HepG2 (cell line): Measurements from ENCODE around the gene NFATC4. TPM values are rescaled to one million over a fixed set of nuclear protein-coding genes. Genes with fewer than 3 reads are reported as not detected.

ENCODE experiments used
- ATAC-seq: fragments of 200-7000 bp; cut with Tn5 transposase; 3 replicates; pipeline ENCODE4 v1.9.1; 2020; ENCODE audit warnings: mild to moderate bottlenecking, moderate library complexity
- BruUV-seq: library from RNA; stranded (reverse); fragments of 400-500 nt; replicated peaks from 2 replicates; lab custom pipeline; 2021; lab: Mats Ljungman, UMichigan
- CTCF ChIA-PET: fragments of 300-600 bp; formaldehyde crosslinking; extraction: SDS; loops from one replicate; lab custom pipeline; 2021; ENCODE audit warnings: low total read pairs, inconsistent platforms, low intra/inter-chr PET ratio; lab: Yijun Ruan, JAX
- POLR2A ChIA-PET: fragments of 350-600 bp; sonication (Branson Sonifier 250); formaldehyde crosslinking; loops from one replicate; lab custom pipeline; 2020; ENCODE audit warnings: antibody characterized with exemption, inconsistent platforms; lab: Yijun Ruan, JAX
- DNase-seq: peaks from one replicate; pipeline ENCODE4 v3.0.0-alpha.2; 2015; ENCODE audit warnings: low spot score
- FAIRE-seq: peaks from 3 replicates; lab custom pipeline; 2011; peaks lifted over from hg19 to GRCh38; lab: Jason Lieb, UNC
- H2AFZ ChIP-seq: one replicate; pipeline ENCODE4 v1.6.1; 2011; ENCODE audit warnings: low read length, inconsistent platforms
- H3K27ac ChIP-seq: fragments of 300-600 bp; 3 replicates; pipeline ENCODE4 v1.8.0; 2011; ENCODE audit warnings: mixed run types, mild to moderate bottlenecking, mixed read lengths, low read length, inconsistent platforms; ENCODE audit not compliant: insufficient read depth; ENCODE audit errors: extremely low read length
- H3K27me3 ChIP-seq, 2 experiments: fragments of 200-600 bp in 1 of 2; 2 replicates in 1 of 2; 3 replicates in 1 of 2; pipeline versions ENCODE4 v1.6.0 to v1.8.0; 2011; ENCODE audit warnings: low read length in 2 of 2, mild to moderate bottlenecking in 2 of 2, moderate library complexity in 2 of 2, inconsistent platforms in 1 of 2; ENCODE audit not compliant: insufficient read depth in 2 of 2, control insufficient read depth in 1 of 2
- H3K36me3 ChIP-seq, 2 experiments: fragments of 200-600 bp in 1 of 2; replicated peaks in 1 of 2; 2 replicates in 1 of 2; 3 replicates in 1 of 2; pipeline versions ENCODE4 v1.5.1 to v1.8.0; 2011; ENCODE audit warnings: low read length in 2 of 2, inconsistent platforms in 1 of 2; ENCODE audit not compliant: insufficient read depth in 2 of 2, control insufficient read depth in 1 of 2
- H3K4me1 ChIP-seq: 2 replicates; pipeline ENCODE4 v1.5.1; 2012; ENCODE audit warnings: low read length, inconsistent platforms; ENCODE audit not compliant: insufficient read depth
- H3K4me2 ChIP-seq: 2 replicates; pipeline ENCODE4 v1.6.0; 2011; ENCODE audit warnings: low read depth, low read length, inconsistent platforms
- H3K4me3 ChIP-seq, 3 experiments: fragments of 200-600 bp in 1 of 3; sonication (generic), shearing (Covaris generic) in 1 of 3; replicated peaks in 1 of 3; 2 replicates each; pipeline ENCODE4 v1.5.1; 2011 to 2016; ENCODE audit warnings: low read length in 3 of 3, inconsistent platforms in 2 of 3, low read depth in 2 of 3, mild to moderate bottlenecking in 2 of 3, control low read depth in 1 of 3, mixed read lengths in 1 of 3; ENCODE audit not compliant: insufficient read depth in 1 of 3
- H3K79me2 ChIP-seq: one replicate; pipeline ENCODE4 v1.6.1; 2011; ENCODE audit warnings: low read length, inconsistent platforms; ENCODE audit not compliant: insufficient read depth
- H3K9ac ChIP-seq: 2 replicates; pipeline ENCODE4 v1.6.0; 2011; ENCODE audit warnings: mild to moderate bottlenecking, low read depth, low read length, inconsistent platforms; ENCODE audit not compliant: insufficient read depth
- H3K9me3 ChIP-seq: 2 replicates; pipeline ENCODE4 v1.5.1; 2012; ENCODE audit warnings: mild to moderate bottlenecking, low read length
- H4K20me1 ChIP-seq: 2 replicates; pipeline ENCODE4 v1.6.0; 2011; ENCODE audit warnings: inconsistent platforms, mild to moderate bottlenecking, low read length, moderate library complexity; ENCODE audit not compliant: insufficient read depth
- FOSL2 ChIP-seq: sonication (generic); formaldehyde crosslinking; IDR thresholded peaks from 2 replicates; pipeline ENCODE4 v1.4.0; 2020; ENCODE audit warnings: missing genetic modification reagents
- FOXA1 ChIP-seq, 2 experiments: fragments of 450-650 bp in 1 of 2; sonication (generic) in 1 of 2; formaldehyde crosslinking in 1 of 2; IDR thresholded peaks; 2 replicates each; pipeline versions ENCODE4 v1.4.0 to v1.6.1; 2016 to 2020; ENCODE audit warnings: missing genetic modification reagents in 1 of 2
- HNRNPH1 ChIP-seq: fragments of 200-400 bp; formaldehyde crosslinking; optimal IDR thresholded peaks from 2 replicates; pipeline ENCODE3; 2017; ENCODE audit warnings: mild to moderate bottlenecking, low read depth, low read length
- IKZF1 ChIP-seq: fragments of 450-650 bp; IDR thresholded peaks from 2 replicates; pipeline ENCODE4 v1.7.1; 2016
- MAFF ChIP-seq: IDR thresholded peaks from 2 replicates; pipeline ENCODE4 v1.6.1; 2011; ENCODE audit warnings: low read depth, low read length, improper control_type of control experiment
- MAFK ChIP-seq, 2 experiments: IDR thresholded peaks in 1 of 2; conservative IDR thresholded peaks in 1 of 2; 2 replicates each; pipeline ENCODE4 v1.6.1; 2011; ENCODE audit warnings: improper control_type of control experiment in 2 of 2, low read length in 2 of 2
- NCOA1 ChIP-seq: sonication (generic); formaldehyde crosslinking; IDR thresholded peaks from 2 replicates; pipeline ENCODE4 v1.9.0; 2021; ENCODE audit warnings: missing genetic modification reagents
- NCOR1 ChIP-seq: fragments of 200-600 bp; sonication (generic); IDR thresholded peaks from 2 replicates; pipeline ENCODE4 v1.7.0; 2017; ENCODE audit warnings: antibody characterized with exemption, low read length, borderline replicate concordance
- TRIM24 ChIP-seq: sonication (generic); formaldehyde crosslinking; IDR thresholded peaks from 2 replicates; pipeline ENCODE4 v1.8.0; 2022; ENCODE audit warnings: mild to moderate bottlenecking, missing genetic modification reagents
- U2AF2 ChIP-seq: fragments of 200-400 bp; formaldehyde crosslinking; IDR thresholded peaks from 2 replicates; pipeline ENCODE4 v1.6.1; 2017; ENCODE audit warnings: low read depth, mild to moderate bottlenecking, low read length
- ZNF274 ChIP-seq: sonication (generic); formaldehyde crosslinking; IDR thresholded peaks from 2 replicates; pipeline ENCODE4 v1.5.1; 2020; ENCODE audit warnings: mild to moderate bottlenecking, missing genetic modification reagents
- ZNF33A ChIP-seq: sonication (generic); formaldehyde crosslinking; IDR thresholded peaks from 2 replicates; pipeline ENCODE4 v1.5.1; 2020; ENCODE audit warnings: missing genetic modification reagents, mild to moderate bottlenecking, moderate library complexity, borderline replicate concordance
- ZNF773 ChIP-seq: sonication (generic); formaldehyde crosslinking; IDR thresholded peaks from 2 replicates; pipeline ENCODE4 v1.4.0; 2020; ENCODE audit warnings: missing genetic modification reagents, borderline replicate concordance
- WGBS: methylation state at CpG from one replicate; pipeline ENCODE4 v1.1.6; 2017; ENCODE audit warnings: low lambda C conversion rate; 5-methylcytosine and 5-hydroxymethylcytosine counted together
- in situ Hi-C: cut with HindIII; loops from 2 replicates; pipeline ENCODE4 v1.10.0; 2017; ENCODE audit warnings: low pct_unique_long_range_greater_than_20kb; ENCODE audit not compliant: extremely low pct_ligation_motif_present
- intact Hi-C: fragments of 100-400 bp; cut with micrococcal nuclease; formaldehyde crosslinking; loops from one replicate; pipeline ENCODE4 v1.10.0; 2022; ENCODE audit not compliant: unreplicated experiment
- polyA plus RNA-seq, 8 experiments: library from polyadenylated mRNA; depleted of rRNA in 3 of 8; stranded (reverse) in 7 of 8; unstranded in 1 of 8; fragments of >200 nt; fragmentation: Illumina TruSeq in 4 of 8; extraction: Trizol in 4 of 8; gene quantifications; 2 replicates each; pipeline versions ENCODE4 v1.2.1 to v1.2.3, GENCODE V29; 2011 to 2016; ENCODE audit warnings: low read depth in 4 of 8, missing spikeins in 1 of 8, mixed read lengths in 1 of 8; ENCODE audit not compliant: insufficient read depth in 1 of 8
- total RNA-seq, 5 experiments: library from RNA; depleted of rRNA; stranded (reverse); fragments of >200 nt; fragmentation: Illumina TruSeq; extraction: Trizol; gene quantifications; 2 replicates each; pipeline ENCODE4 v1.2.3, GENCODE V29; 2016; ENCODE audit warnings: low read depth in 1 of 5
- TF ChIP-seq, protein P1 (sequence below): sonication (generic); formaldehyde crosslinking; conservative IDR thresholded peaks from 2 replicates; pipeline ENCODE4 v1.8.0; 2022; ENCODE audit warnings: missing genetic modification reagents

Gene NFATC4
- total and polyA plus RNA-seq, 2 of the 13 experiments (the other 11 are each of a cell fraction or from before 2014, with no cell fraction given), result 0.04 to 0.15 TPM

GRCh38 chr14:24403294-24403998 is 35.5 kb downstream of the NFATC4 start:
- 76% methylated on average over 7 of the region's 7 CpGs for WGBS
- ATAC-seq, result no peak
- in situ Hi-C loops (no loop called here), intact Hi-C loops (no loop called here)
- DNase-seq, result no peak
- BruUV-seq, result no TSS peak
- TF ChIP-seq HNRNPH1, result no peak
- peak; percentile 97 to 98 for TF ChIP-seq MAFK (conservative IDR thresholded peaks at IDR 0.05 in 1 of 2, IDR thresholded peaks at IDR 0.05 in 1 of 2; ENCODE audit: low read length in 2 of 2)
- TF ChIP-seq MAFF, result peak; percentile 97
- 0 out of 2 replicates have a peak, but pooled peaks have one; percentile 26 for TF ChIP-seq FOSL2 (CRISPR knock-in tag)
- H3K4me1 ChIP-seq, result peaks cover 35% of the 10 kb centered on the region
- CTCF ChIA-PET, result no interaction called here
- no peaks in the 10 kb centered on the region for H3K79me2 ChIP-seq
- no peak for FAIRE-seq
- no peaks in the 10 kb centered on the region for H3K9me3 ChIP-seq
- H3K27ac ChIP-seq, result no peak overlapping the region
- POLR2A ChIA-PET, result no interaction called here
- H3K36me3 ChIP-seq, result no peaks in the 10 kb centered on the region
- H3K4me2 ChIP-seq, result no peak overlapping the region
- H2AFZ ChIP-seq, result no peak overlapping the region
- no peaks in the 10 kb centered on the region for H4K20me1 ChIP-seq
- no peak overlapping the region for H3K9ac ChIP-seq
- no peak overlapping the region for H3K4me3 ChIP-seq
- H3K27me3 ChIP-seq, result peaks cover 8 to 23% of the 10 kb centered on the region in 2 experiments; a peak in 4 of 5 replicates

- DNase-seq (no peak), ATAC-seq (no peak), FAIRE-seq (peak; percentile 49)
- H3K4me3 ChIP-seq, result no peak overlapping the region
- no peaks in the 10 kb centered on the region for H4K20me1 ChIP-seq
- no peaks in the 10 kb centered on the region for H3K79me2 ChIP-seq
- H3K9ac ChIP-seq, result no peak overlapping the region
- H2AFZ ChIP-seq, result no peak overlapping the region
- ChIA-PET CTCF (no interaction called here), POLR2A (interaction anchor here (1.2 kb wide), 1 partner anchor 25 kb away, joined by 4 read pairs; the partner anchor contains the start of genes CBLN3 and KHNYN)
- no peak overlapping the region for H3K27ac ChIP-seq
- WGBS, result 69% methylated on average over 4 of the region's 4 CpGs
- no TSS peak for BruUV-seq
- H3K4me1 ChIP-seq, result peaks cover 27% of the 10 kb centered on the region
- in situ Hi-C loops, result no loop called here
- intact Hi-C loops, result no loop called here
- no peaks in the 10 kb centered on the region for H3K36me3 ChIP-seq
- peaks cover 5 to 14% of the 10 kb centered on the region in 2 experiments; a peak in 4 of 5 replicates for H3K27me3 ChIP-seq
- no peaks in the 10 kb centered on the region for H3K9me3 ChIP-seq
- no peak overlapping the region for H3K4me2 ChIP-seq
- TF ChIP-seq U2AF2, result no peak
- TF ChIP-seq, protein P1, sequence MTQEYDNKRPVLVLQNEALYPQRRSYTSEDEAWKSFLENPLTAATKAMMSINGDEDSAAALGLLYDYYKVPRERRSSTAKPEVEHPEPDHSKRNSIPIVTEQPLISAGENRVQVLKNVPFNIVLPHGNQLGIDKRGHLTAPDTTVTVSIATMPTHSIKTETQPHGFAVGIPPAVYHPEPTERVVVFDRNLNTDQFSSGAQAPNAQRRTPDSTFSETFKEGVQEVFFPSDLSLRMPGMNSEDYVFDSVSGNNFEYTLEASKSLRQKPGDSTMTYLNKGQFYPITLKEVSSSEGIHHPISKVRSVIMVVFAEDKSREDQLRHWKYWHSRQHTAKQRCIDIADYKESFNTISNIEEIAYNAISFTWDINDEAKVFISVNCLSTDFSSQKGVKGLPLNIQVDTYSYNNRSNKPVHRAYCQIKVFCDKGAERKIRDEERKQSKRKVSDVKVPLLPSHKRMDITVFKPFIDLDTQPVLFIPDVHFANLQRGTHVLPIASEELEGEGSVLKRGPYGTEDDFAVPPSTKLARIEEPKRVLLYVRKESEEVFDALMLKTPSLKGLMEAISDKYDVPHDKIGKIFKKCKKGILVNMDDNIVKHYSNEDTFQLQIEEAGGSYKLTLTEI (CRISPR knock-in tag), result no peak
- peak; percentile 69; the same call in 1 of the 2 replicates for TF ChIP-seq IKZF1
- 0 out of 2 replicates have a peak, but pooled peaks have one; percentile 15 for TF ChIP-seq ZNF773 (CRISPR knock-in tag)
- TF ChIP-seq NCOR1, result no peak
- no peak for TF ChIP-seq ZNF274 (CRISPR knock-in tag)
- no peak for TF ChIP-seq TRIM24 (CRISPR knock-in tag)
- TF ChIP-seq ZNF33A (CRISPR knock-in tag), result no peak
- 0 out of 2 replicates have a peak, but pooled peaks have one; percentile 36 for TF ChIP-seq FOXA1 (IDR thresholded peaks at IDR 0.05)
- TF ChIP-seq FOXA1 (CRISPR knock-in tag; IDR thresholded peaks at IDR 0.05), result no peak
- no peak for TF ChIP-seq NCOA1 (CRISPR knock-in tag)
These were observed 36.8 kb downstream of the NFATC4 start for GRCh38 chr14:24404814-24405213.
